EL (cell line): ENCODE measurements around the gene MID1.

Experiments used
- DNase-seq: peaks from one replicate; pipeline ENCODE4 v3.0.0-alpha.2; 2016

Gene MID1

DNA sequence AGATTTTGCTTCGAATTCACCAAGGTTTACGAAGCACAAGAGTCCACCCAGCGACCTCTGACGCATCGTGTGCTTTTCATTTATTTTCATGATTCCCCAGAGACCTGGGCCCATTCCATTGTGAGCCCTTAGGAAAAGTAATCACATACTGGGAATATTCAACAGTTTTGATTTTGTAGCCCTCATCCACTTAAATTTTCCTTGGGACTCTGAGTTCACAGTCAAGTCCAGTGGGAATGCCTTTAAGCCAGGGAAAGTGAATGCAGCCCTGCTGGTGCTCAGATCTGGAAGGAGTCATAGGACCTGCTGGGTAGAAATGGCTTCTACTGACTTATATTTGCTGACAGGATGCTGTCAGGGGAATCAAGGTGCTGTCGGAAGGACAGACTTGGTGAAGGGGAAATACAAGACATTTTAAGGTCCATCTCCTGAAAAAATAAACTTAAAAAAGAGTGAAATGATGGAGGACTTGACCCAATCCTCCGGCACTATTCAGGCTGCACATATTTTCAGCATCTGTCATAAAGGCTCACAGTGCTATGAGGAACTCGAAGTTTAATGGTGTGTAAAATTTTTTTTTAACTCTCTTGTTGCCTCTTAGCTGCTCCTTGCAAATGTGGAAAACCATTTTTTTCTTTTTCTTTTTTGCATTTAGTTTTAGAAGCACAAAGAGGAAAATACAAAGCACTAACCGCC, 204.9 kb downstream of the MID1 start:
- peak; percentile 60 for DNase-seq

DNA sequence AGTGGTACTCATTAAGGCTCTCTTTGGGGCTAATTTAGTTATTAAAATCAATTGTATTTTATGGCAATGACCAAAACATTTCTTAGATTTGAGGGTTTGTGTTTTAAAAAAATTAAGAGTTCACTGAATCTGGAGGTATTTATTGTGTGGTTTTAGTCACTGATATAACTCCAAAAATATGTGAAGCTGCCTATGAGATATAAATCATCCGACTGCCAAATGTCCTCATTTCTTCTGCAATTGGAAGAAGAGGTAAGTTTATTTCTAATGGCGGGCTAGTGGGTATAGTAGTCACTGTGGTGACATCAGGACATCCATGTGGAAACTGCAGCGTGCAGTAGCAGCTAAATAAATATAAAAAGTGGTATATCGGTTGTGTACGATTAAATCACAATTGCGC, 205.5 kb downstream of the MID1 start:
- DNase-seq: peak; percentile 65

DNA sequence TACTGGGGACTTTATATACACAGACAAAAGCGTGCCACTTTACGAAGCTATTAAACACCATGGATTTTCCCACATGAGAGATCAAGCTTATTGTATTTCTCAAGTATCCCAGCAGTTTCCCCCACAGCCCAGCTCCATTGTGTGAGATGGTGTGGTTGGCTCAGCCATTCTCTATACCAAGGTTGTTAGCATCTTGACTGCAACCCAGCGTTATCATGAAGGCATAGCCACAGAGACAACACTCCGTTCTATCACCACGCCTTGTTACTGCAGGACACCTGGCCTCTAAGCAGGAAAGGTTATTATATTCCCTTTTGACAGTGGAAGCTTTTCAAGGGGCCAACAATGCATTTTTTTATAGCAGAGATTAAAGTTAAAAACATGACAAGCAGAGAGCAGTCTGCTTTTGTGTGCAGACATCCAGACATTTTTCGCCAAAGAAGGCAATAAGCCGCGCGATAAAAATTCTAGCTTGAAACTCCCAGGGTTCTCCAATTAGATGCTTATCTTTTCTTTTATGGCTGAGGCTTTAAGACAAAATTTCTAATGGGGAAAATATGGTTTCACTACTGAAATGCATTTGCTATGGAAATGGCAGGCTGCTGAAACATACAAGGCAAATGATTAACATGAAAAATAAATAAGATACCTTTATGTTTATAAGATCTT, 206.1 kb downstream of the MID1 start:
- DNase-seq: no peak

GRCh38 chrX:10404436-10404835, 215.9 kb downstream of the MID1 start:
- DNase-seq: peak; percentile 51

- no peak for DNase-seq
These were observed 219.1 kb downstream of the MID1 start for GRCh38 chrX:10401239-10401638.

DNA sequence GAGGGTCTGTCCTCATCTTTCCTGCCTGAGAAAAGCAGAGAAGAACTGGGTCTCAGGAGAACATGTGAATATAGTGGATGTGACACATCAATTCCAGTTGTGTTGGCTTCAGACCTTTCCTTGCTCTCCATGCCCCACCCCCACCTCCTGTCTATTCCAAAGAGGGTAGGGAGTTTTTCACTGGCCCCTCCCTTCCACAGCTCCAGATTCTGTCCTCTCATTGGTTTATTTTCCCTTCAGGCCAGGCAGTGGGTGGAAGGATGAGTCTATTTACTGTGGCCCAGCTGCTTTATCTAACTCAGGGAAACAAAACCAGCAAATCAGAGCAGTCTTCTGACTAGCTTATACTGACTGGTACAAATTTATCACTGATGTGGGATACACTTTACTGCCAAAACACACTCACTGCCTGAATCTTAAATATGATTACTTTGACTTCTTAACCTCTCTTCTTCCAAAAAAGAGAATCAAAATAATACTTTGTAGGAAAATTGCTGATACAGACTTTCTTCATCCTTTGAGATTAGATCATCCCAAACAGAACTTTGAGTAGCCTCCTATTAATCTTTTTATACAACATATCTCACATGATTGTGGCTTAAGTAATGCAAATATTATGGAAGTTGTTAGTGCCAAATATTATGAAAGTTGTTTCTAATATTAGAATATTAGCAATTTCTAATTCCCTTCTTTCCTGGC, 221.2 kb downstream of the MID1 start:
- DNase-seq: no peak

DNA sequence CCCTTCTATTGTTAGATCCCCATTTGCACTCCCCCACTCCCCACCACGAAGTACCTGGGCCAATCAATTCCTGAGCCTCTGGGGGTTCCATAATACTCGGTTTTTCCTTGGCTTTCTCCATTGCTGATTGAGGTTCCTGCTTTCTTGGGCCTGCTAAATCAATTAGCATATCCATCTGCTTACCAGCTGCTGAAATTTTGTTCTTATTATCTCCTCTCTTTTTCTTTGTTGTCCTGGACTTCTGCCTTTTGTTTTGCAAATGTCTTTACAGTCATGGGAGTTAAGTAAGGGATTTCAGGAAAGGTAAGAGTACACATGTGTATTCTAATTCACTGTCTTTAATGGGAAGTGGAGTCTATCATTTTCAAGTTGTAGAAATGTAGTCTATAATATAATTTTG, 222.2 kb downstream of the MID1 start:
- DNase-seq: no peak

DNA sequence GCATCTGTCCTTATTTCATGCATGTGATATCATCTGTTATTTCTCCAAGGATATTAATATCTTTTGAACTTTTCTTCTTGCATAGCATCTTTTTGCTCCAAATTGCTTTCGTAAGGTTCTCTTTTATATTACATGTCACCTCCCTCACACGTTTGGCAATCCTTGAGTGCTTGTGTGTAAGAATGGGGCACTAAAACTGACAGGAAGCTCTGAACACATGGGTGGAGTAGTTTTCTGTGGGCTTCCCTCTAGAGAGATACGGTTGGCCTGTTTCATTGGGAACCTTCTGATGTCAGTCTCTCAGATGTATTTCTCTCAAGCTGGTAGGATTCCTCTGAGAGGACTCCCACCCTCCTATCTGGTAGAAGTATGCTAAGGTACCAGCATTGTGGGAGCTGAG, 223.0 kb downstream of the MID1 start:
- no peak for DNase-seq

DNA sequence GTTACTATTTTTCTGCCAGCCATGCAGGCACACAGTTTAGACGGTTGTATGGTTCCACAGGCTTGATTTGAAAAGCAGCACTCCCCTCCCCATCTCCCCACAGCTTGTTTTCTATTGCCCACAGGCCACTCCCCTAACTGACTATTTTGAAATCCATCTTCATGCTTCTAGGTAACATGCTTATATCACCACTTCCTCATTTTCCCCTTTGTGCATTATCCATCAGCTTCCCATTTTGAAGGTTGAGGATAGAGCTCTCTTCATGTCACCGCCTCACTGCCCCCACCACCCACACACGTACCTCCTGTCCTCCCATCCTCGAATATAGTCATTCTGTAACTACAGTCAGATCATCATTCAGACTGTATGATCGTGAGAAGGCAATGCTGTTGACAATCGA, 224.7 kb downstream of the MID1 start:
- DNase-seq: no peak
